GM18907 (cell line): ENCODE measurements around the gene PHOX2A.

Experiments used
- ATAC-seq: cut with Tn5 transposase; IDR thresholded peaks from one replicate; pipeline ENCODE4 v1.9.1; 2021; ENCODE audit warnings: mild to moderate bottlenecking, moderate library complexity; ENCODE audit not compliant: unreplicated experiment

Gene PHOX2A

GRCh38 chr11:72235351-72236057, 8.5 kb downstream of the PHOX2A start:
- no peak for ATAC-seq

- ATAC-seq: no peak
Observed at GRCh38 chr11:72234920-72235319, 9.1 kb downstream of the PHOX2A start.

GRCh38 chr11:72234514-72234830, 9.5 kb downstream of the PHOX2A start:
- no peak for ATAC-seq

- ATAC-seq: no peak
Observed at GRCh38 chr11:72233773-72234513, 10.0 kb downstream of the PHOX2A start.

GRCh38 chr11:72233056-72233772, 10.8 kb downstream of the PHOX2A start:
- ATAC-seq: no peak

GRCh38 chr11:72232260-72233055, 11.5 kb downstream of the PHOX2A start:
- no peak for ATAC-seq

- ATAC-seq: no peak
Observed at GRCh38 chr11:72231396-72232259, 12.3 kb downstream of the PHOX2A start.

- no peak for ATAC-seq
Observed at GRCh38 chr11:72230764-72231365, 13.1 kb downstream of the PHOX2A start.

- ATAC-seq: no peak
Observed at GRCh38 chr11:72229925-72230763, 13.8 kb downstream of the PHOX2A start.

GRCh38 chr11:72229336-72229924, 14.5 kb downstream of the PHOX2A start:
- no peak for ATAC-seq

- no peak for ATAC-seq
Observed at GRCh38 chr11:72228844-72229231, 15.1 kb downstream of the PHOX2A start.

- ATAC-seq: no peak
Observed at GRCh38 chr11:72228229-72228843, 15.6 kb downstream of the PHOX2A start.

- ATAC-seq: no peak
Observed at GRCh38 chr11:72227316-72228228, 16.4 kb downstream of the PHOX2A start.

- ATAC-seq: no peak
Observed at GRCh38 chr11:72226701-72227100, 17.3 kb downstream of the PHOX2A start.

GRCh38 chr11:72225411-72225951, 18.5 kb downstream of the PHOX2A start:
- no peak for ATAC-seq

- ATAC-seq: no peak
Observed at GRCh38 chr11:72224564-72225410, 19.2 kb downstream of the PHOX2A start, which contains the start of gene INPPL1. Gene INPPL1, plus strand, starts transcription at chr11:72224767. Its CDS starts 218 bp downstream, at chr11:72224985.
